WTC11 (cell line): ENCODE measurements around the gene LRSAM1. TPM values are rescaled to one million over a fixed set of nuclear protein-coding genes. Genes with fewer than 3 reads are reported as not detected.

Experiments
- ATAC-seq: fragments of 200-7000 bp; cut with Tn5 transposase; 2 replicates; pipeline ENCODE4 v1.10.0; 2021; ENCODE audit warnings: mild to moderate bottlenecking, moderate library complexity
- CTCF ChIA-PET: fragments of 300-600 bp; sonication (Branson Sonifier 250); formaldehyde crosslinking; loops from one replicate; lab custom pipeline; 2021; ENCODE audit warnings: antibody characterized with exemption; lab: Charles Lee
- POLR2A ChIA-PET: fragments of 350-600 bp; sonication (Branson Sonifier 250); formaldehyde crosslinking; loops from one replicate; lab custom pipeline; 2021; ENCODE audit warnings: antibody characterized with exemption; lab: Charles Lee
- DNase-seq: peaks from one replicate; pipeline ENCODE4 v3.0.0; 2021; ENCODE audit warnings: low spot score
- H3K27ac Mint-ChIP-seq: 2 replicates; pipeline ENCODE4 v1.8.0; 2021; ENCODE audit warnings: mixed read lengths
- H3K27me3 Mint-ChIP-seq: 2 replicates; pipeline ENCODE4 v1.8.0; 2021; ENCODE audit warnings: low read depth, mild to moderate bottlenecking, moderate library complexity, mixed read lengths
- H3K36me3 Mint-ChIP-seq: 2 replicates; pipeline ENCODE4 v1.8.0; 2021; ENCODE audit warnings: mixed read lengths
- H3K4me1 Mint-ChIP-seq: 2 replicates; pipeline ENCODE4 v1.8.0; 2022; ENCODE audit warnings: mixed read lengths
- H3K4me3 Mint-ChIP-seq: 2 replicates; pipeline ENCODE4 v1.8.0; 2021; ENCODE audit warnings: mild to moderate bottlenecking, moderate library complexity, mixed read lengths
- H3K9me3 Mint-ChIP-seq: 2 replicates; pipeline ENCODE4 v1.8.0; 2021; ENCODE audit warnings: mixed read lengths
- ATF1 ChIP-seq: sonication (generic); formaldehyde crosslinking; IDR thresholded peaks from 2 replicates; pipeline ENCODE4 v1.8.1; 2023; ENCODE audit warnings: mild to moderate bottlenecking, moderate library complexity, missing genetic modification reagents
- CREM ChIP-seq: sonication (generic); formaldehyde crosslinking; IDR thresholded peaks from 2 replicates; pipeline ENCODE4 v1.8.1; 2022; ENCODE audit warnings: mild to moderate bottlenecking, missing genetic modification reagents, moderate library complexity
- FOXP1 ChIP-seq: sonication (generic); formaldehyde crosslinking; IDR thresholded peaks from 2 replicates; pipeline ENCODE4 v1.8.0; 2022; ENCODE audit warnings: missing genetic modification reagents, mild to moderate bottlenecking, moderate library complexity, borderline replicate concordance
- MXD4 ChIP-seq: fragments of 250-450 bp; sonication (Bioruptor Pico); IDR thresholded peaks from 2 replicates; pipeline ENCODE4 v1.8.0; 2021; ENCODE audit warnings: mild to moderate bottlenecking, moderate library complexity, borderline replicate concordance
- RELA ChIP-seq: sonication (generic); formaldehyde crosslinking; IDR thresholded peaks from 2 replicates; pipeline ENCODE4 v1.8.1; 2022; ENCODE audit warnings: missing genetic modification reagents, mild to moderate bottlenecking, borderline replicate concordance
- RORB ChIP-seq: fragments of 250-450 bp; sonication (Bioruptor Pico); IDR thresholded peaks from 2 replicates; pipeline ENCODE4 v1.9.0; 2021; ENCODE audit warnings: mild to moderate bottlenecking
- TEAD1 ChIP-seq: sonication (generic); formaldehyde crosslinking; IDR thresholded peaks from 2 replicates; pipeline ENCODE4 v1.8.0; 2022; ENCODE audit warnings: mild to moderate bottlenecking, missing genetic modification reagents
- ZNF138 ChIP-seq: sonication (generic); formaldehyde crosslinking; conservative IDR thresholded peaks from 2 replicates; pipeline ENCODE4 v1.8.1; 2022; ENCODE audit warnings: mild to moderate bottlenecking, moderate library complexity, missing genetic modification reagents
- ZNF232 ChIP-seq: sonication (generic); formaldehyde crosslinking; IDR thresholded peaks from 2 replicates; pipeline ENCODE4 v1.8.0; 2022; ENCODE audit warnings: mild to moderate bottlenecking, missing genetic modification reagents
- ZNF317 ChIP-seq: sonication (generic); formaldehyde crosslinking; IDR thresholded peaks from 2 replicates; pipeline ENCODE4 v1.8.1; 2023; ENCODE audit warnings: low read depth, mild to moderate bottlenecking, moderate library complexity, missing genetic modification reagents, borderline replicate concordance
- ZNF416 ChIP-seq: fragments of 250-450 bp; sonication (Bioruptor Pico); IDR thresholded peaks from 2 replicates; pipeline ENCODE4 v1.9.0; 2021; ENCODE audit warnings: mild to moderate bottlenecking, inconsistent platforms
- ZNF423 ChIP-seq: fragments of 250-450 bp; sonication (Bioruptor Pico); IDR thresholded peaks from 2 replicates; pipeline ENCODE4 v2.1.2; 2022; ENCODE audit warnings: mild to moderate bottlenecking, moderate library complexity
- total RNA-seq: library from RNA; stranded (reverse); gene quantifications from 3 replicates; pipeline ENCODE4 v1.2.3, GENCODE V29; 2021
- TF ChIP-seq, protein P1 (sequence below): fragments of 200-600 bp; IDR thresholded peaks from 2 replicates; pipeline ENCODE4 v1.8.0; 2022; ENCODE audit warnings: antibody characterized with exemption
- TF ChIP-seq, protein P2 (sequence below): sonication (generic); formaldehyde crosslinking; IDR thresholded peaks from 2 replicates; pipeline ENCODE4 v1.8.1; 2022; ENCODE audit warnings: low read depth, mild to moderate bottlenecking, moderate library complexity, missing genetic modification reagents, borderline replicate concordance
- TF ChIP-seq, protein P3 (sequence below): sonication (generic); formaldehyde crosslinking; IDR thresholded peaks from 2 replicates; pipeline ENCODE4 v1.8.0; 2023; ENCODE audit warnings: missing genetic modification reagents
- TF ChIP-seq, protein P4 (sequence below): sonication (generic); formaldehyde crosslinking; IDR thresholded peaks from 2 replicates; pipeline ENCODE4 v1.8.0; 2022; ENCODE audit warnings: missing genetic modification reagents
- TF ChIP-seq, protein P5 (sequence below): sonication (generic); formaldehyde crosslinking; IDR thresholded peaks from 2 replicates; pipeline ENCODE4 v1.8.0; 2023; ENCODE audit warnings: missing genetic modification reagents, mild to moderate bottlenecking, borderline replicate concordance
- TF ChIP-seq, protein P6 (sequence below): sonication (generic); formaldehyde crosslinking; IDR thresholded peaks from 2 replicates; pipeline ENCODE4 v1.8.1; 2023; ENCODE audit warnings: mild to moderate bottlenecking, moderate library complexity, missing genetic modification reagents

The LRSAM1 gene
- total RNA-seq, 1 experiment from 2014 or later: 32.4 TPM

DNA sequence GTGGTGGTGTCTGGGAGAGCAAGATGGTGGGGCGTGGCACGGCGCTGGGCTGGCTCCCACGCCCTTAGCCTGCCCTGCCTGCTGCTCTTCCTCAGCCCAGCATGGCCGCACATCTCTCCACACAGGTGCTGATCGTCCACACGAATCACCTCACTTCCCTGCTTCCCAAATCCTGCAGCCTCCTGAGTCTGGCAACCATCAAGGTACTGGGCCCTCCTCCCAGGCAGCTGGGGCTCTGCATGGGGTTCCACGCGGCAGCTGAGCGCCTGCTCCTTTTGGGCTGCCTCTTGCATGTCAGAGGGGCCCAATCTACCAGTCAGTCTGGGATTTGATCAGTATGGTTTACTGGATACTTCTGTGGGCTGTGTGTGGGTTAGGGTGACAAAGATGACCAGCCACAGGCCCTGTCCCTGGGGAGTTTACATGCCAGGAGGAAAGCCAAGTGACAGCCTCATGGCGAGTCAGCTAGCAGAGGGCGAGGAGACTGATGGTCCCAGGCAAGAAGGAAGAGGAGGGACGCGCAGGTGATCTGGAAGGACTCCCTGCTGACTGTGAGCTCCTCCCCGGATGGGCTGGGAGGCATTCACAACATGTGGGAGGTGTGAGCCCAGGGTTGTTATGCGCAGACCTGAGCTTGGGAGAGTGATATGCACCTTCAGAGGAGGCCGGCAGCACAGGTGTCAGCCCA is 6.0 kb downstream of the LRSAM1 start (continued):
- TF ChIP-seq CREM (CRISPR knock-in tag) (no peak), ZNF232 (CRISPR knock-in tag) (no peak)

DNA sequence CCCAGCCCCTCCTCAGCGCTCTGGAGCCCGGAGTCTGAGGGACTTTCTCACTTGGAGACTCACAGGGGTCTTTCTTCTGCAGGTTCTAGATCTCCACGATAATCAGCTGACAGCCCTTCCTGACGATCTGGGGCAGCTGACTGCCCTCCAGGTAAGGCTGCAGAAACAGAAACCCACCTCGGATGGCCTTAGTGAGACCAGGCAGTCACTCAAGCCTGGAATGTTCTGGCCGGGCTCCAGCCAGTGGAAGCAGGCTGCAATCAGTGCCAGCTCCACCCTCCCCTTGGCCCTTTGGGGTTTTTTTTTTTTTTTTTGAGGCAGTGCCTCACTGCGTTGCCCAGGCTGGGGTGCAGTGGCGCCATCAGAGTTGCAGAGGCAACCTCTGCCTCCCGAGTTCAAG is 7.6 kb downstream of the LRSAM1 start:
- ATAC-seq (no peak), DNase-seq (no peak)
- ChIA-PET CTCF (interaction anchor here (0.7 kb wide), 3 partner anchors 12 to 311 kb away, joined by 3 to 4 read pairs (median 3); no protein-coding TSS in a partner anchor), POLR2A (no interaction called here)
- Mint-ChIP-seq H3K4me1 (peaks cover 4% of the 10 kb centered on the region; the same call in 1 of the 2 replicates), H3K9me3 (no peaks in the 10 kb centered on the region), H3K27ac (no peak overlapping the region), H3K27me3 (no peaks in the 10 kb centered on the region), H3K4me3 (no peak overlapping the region), H3K36me3 (peaks cover 47% of the 10 kb centered on the region)
- TF ChIP-seq ATF1 (CRISPR knock-in tag): no peak
- no peak for TF ChIP-seq FOXP1 (CRISPR knock-in tag)
- TF ChIP-seq MXD4 (CRISPR knock-in tag): no peak
- no peak for TF ChIP-seq CREM (CRISPR knock-in tag)
- TF ChIP-seq RELA (CRISPR knock-in tag): no peak
- TF ChIP-seq, protein P1, sequence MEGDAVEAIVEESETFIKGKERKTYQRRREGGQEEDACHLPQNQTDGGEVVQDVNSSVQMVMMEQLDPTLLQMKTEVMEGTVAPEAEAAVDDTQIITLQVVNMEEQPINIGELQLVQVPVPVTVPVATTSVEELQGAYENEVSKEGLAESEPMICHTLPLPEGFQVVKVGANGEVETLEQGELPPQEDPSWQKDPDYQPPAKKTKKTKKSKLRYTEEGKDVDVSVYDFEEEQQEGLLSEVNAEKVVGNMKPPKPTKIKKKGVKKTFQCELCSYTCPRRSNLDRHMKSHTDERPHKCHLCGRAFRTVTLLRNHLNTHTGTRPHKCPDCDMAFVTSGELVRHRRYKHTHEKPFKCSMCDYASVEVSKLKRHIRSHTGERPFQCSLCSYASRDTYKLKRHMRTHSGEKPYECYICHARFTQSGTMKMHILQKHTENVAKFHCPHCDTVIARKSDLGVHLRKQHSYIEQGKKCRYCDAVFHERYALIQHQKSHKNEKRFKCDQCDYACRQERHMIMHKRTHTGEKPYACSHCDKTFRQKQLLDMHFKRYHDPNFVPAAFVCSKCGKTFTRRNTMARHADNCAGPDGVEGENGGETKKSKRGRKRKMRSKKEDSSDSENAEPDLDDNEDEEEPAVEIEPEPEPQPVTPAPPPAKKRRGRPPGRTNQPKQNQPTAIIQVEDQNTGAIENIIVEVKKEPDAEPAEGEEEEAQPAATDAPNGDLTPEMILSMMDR: no peak
- TF ChIP-seq, protein P2, sequence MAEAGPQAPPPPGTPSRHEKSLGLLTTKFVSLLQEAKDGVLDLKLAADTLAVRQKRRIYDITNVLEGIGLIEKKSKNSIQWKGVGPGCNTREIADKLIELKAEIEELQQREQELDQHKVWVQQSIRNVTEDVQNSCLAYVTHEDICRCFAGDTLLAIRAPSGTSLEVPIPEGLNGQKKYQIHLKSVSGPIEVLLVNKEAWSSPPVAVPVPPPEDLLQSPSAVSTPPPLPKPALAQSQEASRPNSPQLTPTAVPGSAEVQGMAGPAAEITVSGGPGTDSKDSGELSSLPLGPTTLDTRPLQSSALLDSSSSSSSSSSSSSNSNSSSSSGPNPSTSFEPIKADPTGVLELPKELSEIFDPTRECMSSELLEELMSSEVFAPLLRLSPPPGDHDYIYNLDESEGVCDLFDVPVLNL: no peak
- no peak for TF ChIP-seq TEAD1
- TF ChIP-seq, protein P3, sequence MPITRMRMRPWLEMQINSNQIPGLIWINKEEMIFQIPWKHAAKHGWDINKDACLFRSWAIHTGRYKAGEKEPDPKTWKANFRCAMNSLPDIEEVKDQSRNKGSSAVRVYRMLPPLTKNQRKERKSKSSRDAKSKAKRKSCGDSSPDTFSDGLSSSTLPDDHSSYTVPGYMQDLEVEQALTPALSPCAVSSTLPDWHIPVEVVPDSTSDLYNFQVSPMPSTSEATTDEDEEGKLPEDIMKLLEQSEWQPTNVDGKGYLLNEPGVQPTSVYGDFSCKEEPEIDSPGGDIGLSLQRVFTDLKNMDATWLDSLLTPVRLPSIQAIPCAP (CRISPR knock-in tag): no peak
- TF ChIP-seq, protein P4, sequence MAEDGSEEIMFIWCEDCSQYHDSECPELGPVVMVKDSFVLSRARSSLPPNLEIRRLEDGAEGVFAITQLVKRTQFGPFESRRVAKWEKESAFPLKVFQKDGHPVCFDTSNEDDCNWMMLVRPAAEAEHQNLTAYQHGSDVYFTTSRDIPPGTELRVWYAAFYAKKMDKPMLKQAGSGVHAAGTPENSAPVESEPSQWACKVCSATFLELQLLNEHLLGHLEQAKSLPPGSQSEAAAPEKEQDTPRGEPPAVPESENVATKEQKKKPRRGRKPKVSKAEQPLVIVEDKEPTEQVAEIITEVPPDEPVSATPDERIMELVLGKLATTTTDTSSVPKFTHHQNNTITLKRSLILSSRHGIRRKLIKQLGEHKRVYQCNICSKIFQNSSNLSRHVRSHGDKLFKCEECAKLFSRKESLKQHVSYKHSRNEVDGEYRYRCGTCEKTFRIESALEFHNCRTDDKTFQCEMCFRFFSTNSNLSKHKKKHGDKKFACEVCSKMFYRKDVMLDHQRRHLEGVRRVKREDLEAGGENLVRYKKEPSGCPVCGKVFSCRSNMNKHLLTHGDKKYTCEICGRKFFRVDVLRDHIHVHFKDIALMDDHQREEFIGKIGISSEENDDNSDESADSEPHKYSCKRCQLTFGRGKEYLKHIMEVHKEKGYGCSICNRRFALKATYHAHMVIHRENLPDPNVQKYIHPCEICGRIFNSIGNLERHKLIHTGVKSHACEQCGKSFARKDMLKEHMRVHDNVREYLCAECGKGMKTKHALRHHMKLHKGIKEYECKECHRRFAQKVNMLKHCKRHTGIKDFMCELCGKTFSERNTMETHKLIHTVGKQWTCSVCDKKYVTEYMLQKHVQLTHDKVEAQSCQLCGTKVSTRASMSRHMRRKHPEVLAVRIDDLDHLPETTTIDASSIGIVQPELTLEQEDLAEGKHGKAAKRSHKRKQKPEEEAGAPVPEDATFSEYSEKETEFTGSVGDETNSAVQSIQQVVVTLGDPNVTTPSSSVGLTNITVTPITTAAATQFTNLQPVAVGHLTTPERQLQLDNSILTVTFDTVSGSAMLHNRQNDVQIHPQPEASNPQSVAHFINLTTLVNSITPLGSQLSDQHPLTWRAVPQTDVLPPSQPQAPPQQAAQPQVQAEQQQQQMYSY: no peak
- TF ChIP-seq ZNF138 (CRISPR knock-in tag): no peak
- TF ChIP-seq, protein P5, sequence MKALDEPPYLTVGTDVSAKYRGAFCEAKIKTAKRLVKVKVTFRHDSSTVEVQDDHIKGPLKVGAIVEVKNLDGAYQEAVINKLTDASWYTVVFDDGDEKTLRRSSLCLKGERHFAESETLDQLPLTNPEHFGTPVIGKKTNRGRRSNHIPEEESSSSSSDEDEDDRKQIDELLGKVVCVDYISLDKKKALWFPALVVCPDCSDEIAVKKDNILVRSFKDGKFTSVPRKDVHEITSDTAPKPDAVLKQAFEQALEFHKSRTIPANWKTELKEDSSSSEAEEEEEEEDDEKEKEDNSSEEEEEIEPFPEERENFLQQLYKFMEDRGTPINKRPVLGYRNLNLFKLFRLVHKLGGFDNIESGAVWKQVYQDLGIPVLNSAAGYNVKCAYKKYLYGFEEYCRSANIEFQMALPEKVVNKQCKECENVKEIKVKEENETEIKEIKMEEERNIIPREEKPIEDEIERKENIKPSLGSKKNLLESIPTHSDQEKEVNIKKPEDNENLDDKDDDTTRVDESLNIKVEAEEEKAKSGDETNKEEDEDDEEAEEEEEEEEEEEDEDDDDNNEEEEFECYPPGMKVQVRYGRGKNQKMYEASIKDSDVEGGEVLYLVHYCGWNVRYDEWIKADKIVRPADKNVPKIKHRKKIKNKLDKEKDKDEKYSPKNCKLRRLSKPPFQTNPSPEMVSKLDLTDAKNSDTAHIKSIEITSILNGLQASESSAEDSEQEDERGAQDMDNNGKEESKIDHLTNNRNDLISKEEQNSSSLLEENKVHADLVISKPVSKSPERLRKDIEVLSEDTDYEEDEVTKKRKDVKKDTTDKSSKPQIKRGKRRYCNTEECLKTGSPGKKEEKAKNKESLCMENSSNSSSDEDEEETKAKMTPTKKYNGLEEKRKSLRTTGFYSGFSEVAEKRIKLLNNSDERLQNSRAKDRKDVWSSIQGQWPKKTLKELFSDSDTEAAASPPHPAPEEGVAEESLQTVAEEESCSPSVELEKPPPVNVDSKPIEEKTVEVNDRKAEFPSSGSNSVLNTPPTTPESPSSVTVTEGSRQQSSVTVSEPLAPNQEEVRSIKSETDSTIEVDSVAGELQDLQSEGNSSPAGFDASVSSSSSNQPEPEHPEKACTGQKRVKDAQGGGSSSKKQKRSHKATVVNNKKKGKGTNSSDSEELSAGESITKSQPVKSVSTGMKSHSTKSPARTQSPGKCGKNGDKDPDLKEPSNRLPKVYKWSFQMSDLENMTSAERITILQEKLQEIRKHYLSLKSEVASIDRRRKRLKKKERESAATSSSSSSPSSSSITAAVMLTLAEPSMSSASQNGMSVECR (CRISPR knock-in tag): no peak
- TF ChIP-seq, protein P6, sequence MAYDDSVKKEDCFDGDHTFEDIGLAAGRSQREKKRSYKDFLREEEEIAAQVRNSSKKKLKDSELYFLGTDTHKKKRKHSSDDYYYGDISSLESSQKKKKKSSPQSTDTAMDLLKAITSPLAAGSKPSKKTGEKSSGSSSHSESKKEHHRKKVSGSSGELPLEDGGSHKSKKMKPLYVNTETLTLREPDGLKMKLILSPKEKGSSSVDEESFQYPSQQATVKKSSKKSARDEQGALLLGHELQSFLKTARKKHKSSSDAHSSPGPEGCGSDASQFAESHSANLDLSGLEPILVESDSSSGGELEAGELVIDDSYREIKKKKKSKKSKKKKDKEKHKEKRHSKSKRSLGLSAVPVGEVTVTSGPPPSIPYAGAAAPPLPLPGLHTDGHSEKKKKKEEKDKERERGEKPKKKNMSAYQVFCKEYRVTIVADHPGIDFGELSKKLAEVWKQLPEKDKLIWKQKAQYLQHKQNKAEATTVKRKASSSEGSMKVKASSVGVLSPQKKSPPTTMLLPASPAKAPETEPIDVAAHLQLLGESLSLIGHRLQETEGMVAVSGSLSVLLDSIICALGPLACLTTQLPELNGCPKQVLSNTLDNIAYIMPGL: no peak
- TF ChIP-seq ZNF317 (CRISPR knock-in tag): no peak
- no peak for TF ChIP-seq RORB (CRISPR knock-in tag)
- no peak for TF ChIP-seq ZNF416
- TF ChIP-seq ZNF423: no peak
